ENCODE results near the gene GRM7.

GRM7 gene

GRCh38 chr3:7315037-7315436 is 454.1 kb downstream of the GRM7 start:
- Histone ChIP-seq H3K27ac (ENCODE audit: extremely low read depth, low read depth, low read length) (no peak overlapping the region), H3K4me1 (ENCODE audit: control insufficient read depth, insufficient read depth, low read length) (no peaks in the 10 kb centered on the region), H3K9me3 (ENCODE audit: control insufficient read depth, insufficient read depth, low read depth, low read length) (no peaks in the 10 kb centered on the region), H3K36me3 (ENCODE audit: control insufficient read depth in 2 of 2, insufficient read depth in 1 of 2, low read length in 2 of 2) (no peaks in the 10 kb centered on the region), H3K4me3 (ENCODE audit: low read depth, low read length) (no peak overlapping the region)
- ChIA-PET CTCF (interaction anchor here (0.7 kb wide), 1 partner anchor 175 kb away, joined by 3 read pairs; no protein-coding TSS in a partner anchor), POLR2A (no interaction called here)
- TF ChIP-seq ZFP3 (tag by site-specific recombination; IDR thresholded peaks at IDR 0.05; ENCODE audit: low read depth) (no peak), ZNF416 (tag by site-specific recombination; IDR thresholded peaks at IDR 0.05) (no peak), ZNF2 (tag by site-specific recombination; IDR thresholded peaks at IDR 0.05) (no peak), ZNF175 (tag by site-specific recombination; IDR thresholded peaks at IDR 0.05) (no peak), IKZF3 (tag by site-specific recombination; IDR thresholded peaks at IDR 0.05) (no peak), ZNF510 (tag by site-specific recombination; IDR thresholded peaks at IDR 0.05; ENCODE audit: insufficient replicate concordance) (no peak), ZNF394 (tag by site-specific recombination; IDR thresholded peaks at IDR 0.05; ENCODE audit: borderline replicate concordance) (no peak), ZNF610 (tag by site-specific recombination; IDR thresholded peaks at IDR 0.05; ENCODE audit: borderline replicate concordance) (no peak), ZNF621 (tag by site-specific recombination; IDR thresholded peaks at IDR 0.05) (no peak), ZBTB1 (tag by site-specific recombination; IDR thresholded peaks at IDR 0.05) (no peak), ZNF514 (tag by site-specific recombination; IDR thresholded peaks at IDR 0.05) (no peak), SALL2 (tag by site-specific recombination; IDR thresholded peaks at IDR 0.05; ENCODE audit: borderline replicate concordance) (no peak), ZNF660 (tag by site-specific recombination; IDR thresholded peaks at IDR 0.05) (no peak), ZNF274 (IDR thresholded peaks at IDR 0.05; ENCODE audit: low read length) (no peak), ZNF274 (tag by site-specific recombination; IDR thresholded peaks at IDR 0.05; ENCODE audit: borderline replicate concordance) (no peak), ZNF473 (tag by site-specific recombination; IDR thresholded peaks at IDR 0.05) (no peak), ZNF112 (tag by site-specific recombination; IDR thresholded peaks at IDR 0.05) (no peak), ZSCAN30 (tag by site-specific recombination; IDR thresholded peaks at IDR 0.05) (no peak), ZNF155 (tag by site-specific recombination; IDR thresholded peaks at IDR 0.05) (no peak), ZNF302 (tag by site-specific recombination; IDR thresholded peaks at IDR 0.05; ENCODE audit: low read depth) (no peak), ZNF555 (tag by site-specific recombination; conservative IDR thresholded peaks at IDR 0.05) (no peak)

- CTCF ChIA-PET = no interaction called here
- POLR2A ChIA-PET = no interaction called here
- H3K4me1 ChIP-seq (ENCODE audit: control insufficient read depth, insufficient read depth, low read length) = no peaks in the 10 kb centered on the region
- H3K36me3 ChIP-seq (ENCODE audit: control insufficient read depth in 2 of 2, insufficient read depth in 1 of 2, low read length in 2 of 2) = no peaks in the 10 kb centered on the region
- H3K9me3 ChIP-seq (ENCODE audit: control insufficient read depth, insufficient read depth, low read depth, low read length) = no peaks in the 10 kb centered on the region
- no peak overlapping the region for H3K27ac ChIP-seq (ENCODE audit: extremely low read depth, low read depth, low read length)
- H3K4me3 ChIP-seq (ENCODE audit: low read depth, low read length) = no peak overlapping the region
- TF ChIP-seq ZFP3 (tag by site-specific recombination; IDR thresholded peaks at IDR 0.05; ENCODE audit: low read depth) (no peak), ZNF791 (tag by site-specific recombination; IDR thresholded peaks at IDR 0.05) (no peak), BCL11B (tag by site-specific recombination; IDR thresholded peaks at IDR 0.05; ENCODE audit: low read depth) (no peak), ZIC2 (tag by site-specific recombination; IDR thresholded peaks at IDR 0.05) (no peak), GLIS1 (tag by site-specific recombination; IDR thresholded peaks at IDR 0.05) (no peak), ZNF623 (tag by site-specific recombination; IDR thresholded peaks at IDR 0.05) (no peak), KLF10 (tag by site-specific recombination; IDR thresholded peaks at IDR 0.05) (no peak), ZNF501 (tag by site-specific recombination; IDR thresholded peaks at IDR 0.05) (no peak), ZNF10 (tag by site-specific recombination; IDR thresholded peaks at IDR 0.05) (no peak)
- TF ChIP-seq, protein P1, sequence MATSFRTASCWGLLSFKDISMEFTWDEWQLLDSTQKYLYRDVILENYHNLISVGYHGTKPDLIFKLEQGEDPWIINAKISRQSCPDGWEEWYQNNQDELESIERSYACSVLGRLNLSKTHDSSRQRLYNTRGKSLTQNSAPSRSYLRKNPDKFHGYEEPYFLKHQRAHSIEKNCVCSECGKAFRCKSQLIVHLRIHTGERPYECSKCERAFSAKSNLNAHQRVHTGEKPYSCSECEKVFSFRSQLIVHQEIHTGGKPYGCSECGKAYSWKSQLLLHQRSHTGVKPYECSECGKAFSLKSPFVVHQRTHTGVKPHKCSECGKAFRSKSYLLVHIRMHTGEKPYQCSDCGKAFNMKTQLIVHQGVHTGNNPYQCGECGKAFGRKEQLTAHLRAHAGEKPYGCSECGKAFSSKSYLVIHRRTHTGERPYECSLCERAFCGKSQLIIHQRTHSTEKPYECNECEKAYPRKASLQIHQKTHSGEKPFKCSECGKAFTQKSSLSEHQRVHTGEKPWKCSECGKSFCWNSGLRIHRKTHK (tag by site-specific recombination; IDR thresholded peaks at IDR 0.05) = no peak
- TF ChIP-seq, protein P2, sequence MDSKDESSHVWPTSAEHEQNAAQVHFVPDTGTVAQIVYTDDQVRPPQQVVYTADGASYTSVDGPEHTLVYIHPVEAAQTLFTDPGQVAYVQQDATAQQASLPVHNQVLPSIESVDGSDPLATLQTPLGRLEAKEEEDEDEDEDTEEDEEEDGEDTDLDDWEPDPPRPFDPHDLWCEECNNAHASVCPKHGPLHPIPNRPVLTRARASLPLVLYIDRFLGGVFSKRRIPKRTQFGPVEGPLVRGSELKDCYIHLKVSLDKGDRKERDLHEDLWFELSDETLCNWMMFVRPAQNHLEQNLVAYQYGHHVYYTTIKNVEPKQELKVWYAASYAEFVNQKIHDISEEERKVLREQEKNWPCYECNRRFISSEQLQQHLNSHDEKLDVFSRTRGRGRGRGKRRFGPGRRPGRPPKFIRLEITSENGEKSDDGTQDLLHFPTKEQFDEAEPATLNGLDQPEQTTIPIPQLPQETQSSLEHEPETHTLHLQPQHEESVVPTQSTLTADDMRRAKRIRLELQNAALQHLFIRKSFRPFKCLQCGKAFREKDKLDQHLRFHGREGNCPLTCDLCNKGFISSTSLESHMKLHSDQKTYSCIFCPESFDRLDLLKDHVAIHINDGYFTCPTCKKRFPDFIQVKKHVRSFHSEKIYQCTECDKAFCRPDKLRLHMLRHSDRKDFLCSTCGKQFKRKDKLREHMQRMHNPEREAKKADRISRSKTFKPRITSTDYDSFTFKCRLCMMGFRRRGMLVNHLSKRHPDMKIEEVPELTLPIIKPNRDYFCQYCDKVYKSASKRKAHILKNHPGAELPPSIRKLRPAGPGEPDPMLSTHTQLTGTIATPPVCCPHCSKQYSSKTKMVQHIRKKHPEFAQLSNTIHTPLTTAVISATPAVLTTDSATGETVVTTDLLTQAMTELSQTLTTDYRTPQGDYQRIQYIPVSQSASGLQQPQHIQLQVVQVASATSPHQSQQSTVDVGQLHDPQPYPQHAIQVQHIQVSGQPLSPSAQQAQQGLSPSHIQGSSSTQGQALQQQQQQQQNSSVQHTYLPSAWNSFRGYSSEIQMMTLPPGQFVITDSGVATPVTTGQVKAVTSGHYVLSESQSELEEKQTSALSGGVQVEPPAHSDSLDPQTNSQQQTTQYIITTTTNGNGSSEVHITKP (tag by site-specific recombination; IDR thresholded peaks at IDR 0.05) = no peak
Observed at GRCh38 chr3:7322957-7323669, 462.2 kb downstream of the GRM7 start.
